HG03045 (cell line): ENCODE data around the gene L3MBTL2.
"Not testable (repeated sequence)": the region's sequence is repeated elsewhere in the genome, so short reads cannot be mapped to it uniquely, and the experiment has no call there.

Experiments used
- ATAC-seq: cut with Tn5 transposase; IDR thresholded peaks from one replicate; pipeline ENCODE4 v1.9.1; 2021; ENCODE audit warnings: mild to moderate bottlenecking, moderate library complexity; ENCODE audit not compliant: unreplicated experiment

The L3MBTL2 gene

GRCh38 chr22:41204992-41205900, at the start of gene L3MBTL2:
Gene L3MBTL2 (plus strand): TSS chr22:41205312. CDS start chr22:41205363, 51 bp downstream.
- ATAC-seq, result peak; percentile 96

- ATAC-seq, result no peak
Measured at GRCh38 chr22:41157083-41157482, 48.0 kb upstream of the L3MBTL2 start.

GRCh38 chr22:41169157-41169556, 36.0 kb upstream of the L3MBTL2 start:
- no peak for ATAC-seq

GRCh38 chr22:41171996-41172395, 33.1 kb upstream of the L3MBTL2 start:
- no peak for ATAC-seq

GRCh38 chr22:41175546-41175945, 29.6 kb upstream of the L3MBTL2 start:
- no peak for ATAC-seq

GRCh38 chr22:41177040-41177621, 28.0 kb upstream of the L3MBTL2 start:
- ATAC-seq, result no peak

GRCh38 chr22:41177622-41178424, 27.3 kb upstream of the L3MBTL2 start:
- ATAC-seq, result no peak

GRCh38 chr22:41178425-41178975, 26.6 kb upstream of the L3MBTL2 start:
- ATAC-seq, result no peak

GRCh38 chr22:41180362-41180761, 24.8 kb upstream of the L3MBTL2 start:
- not testable (repeated sequence) for ATAC-seq

- ATAC-seq, result no peak
Measured at GRCh38 chr22:41180926-41181325, 24.2 kb upstream of the L3MBTL2 start.

GRCh38 chr22:41181349-41182241, 23.5 kb upstream of the L3MBTL2 start:
- ATAC-seq, result no peak

- no peak for ATAC-seq
Measured at GRCh38 chr22:41184679-41185078, 20.4 kb upstream of the L3MBTL2 start.

- ATAC-seq, result no peak
Measured at GRCh38 chr22:41191467-41191866, 13.6 kb upstream of the L3MBTL2 start.

- ATAC-seq, result no peak
Measured at GRCh38 chr22:41193829-41194228, 11.3 kb upstream of the L3MBTL2 start.

GRCh38 chr22:41197038-41197972, 7.8 kb upstream of the L3MBTL2 start:
- peak; percentile 88 for ATAC-seq

- no peak for ATAC-seq
Measured at GRCh38 chr22:41198027-41198580, 7.0 kb upstream of the L3MBTL2 start.

GRCh38 chr22:41201141-41201540, 4.0 kb upstream of the L3MBTL2 start:
- ATAC-seq, result no peak

GRCh38 chr22:41203118-41203517, 2.0 kb upstream of the L3MBTL2 start:
- no peak for ATAC-seq

- ATAC-seq, result no peak
Measured at GRCh38 chr22:41204066-41204465, 1.0 kb upstream of the L3MBTL2 start.
